SIG-M5 (cell line): ENCODE measurements around the gene SLC46A2.
A peak's percentile ranks its signal among the peaks of the same experiment; 100 is the strongest.

ENCODE experiments used
- DNase-seq: peaks from one replicate; lab custom pipeline; 2025; lab: John Stamatoyannopoulos, UW

The SLC46A2 gene

DNA sequence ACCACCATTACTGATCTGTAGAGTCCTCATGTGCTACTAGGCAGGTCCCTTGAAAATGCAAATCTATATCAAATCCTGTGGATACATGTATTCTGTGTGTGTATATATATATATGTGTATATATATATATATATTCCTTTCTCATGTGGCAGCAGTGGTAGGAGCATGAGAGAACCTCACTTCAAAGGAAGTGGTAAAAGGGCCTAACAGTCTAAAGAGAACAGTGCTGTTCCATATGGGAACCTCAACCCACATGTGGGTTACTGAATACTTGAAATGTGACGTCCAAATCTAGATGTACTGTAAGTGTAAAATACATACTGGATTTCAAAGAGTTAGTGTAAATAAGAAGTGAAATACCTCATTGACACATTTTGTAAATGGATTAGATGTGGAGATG is 5.4 kb downstream of the SLC46A2 start:
- DNase-seq = no peak

- no peak for DNase-seq
Observed at GRCh38 chr9:112884721-112885120, 6.0 kb downstream of the SLC46A2 start.

GRCh38 chr9:112884101-112884500 is 6.6 kb downstream of the SLC46A2 start:
- DNase-seq = no peak

- no peak for DNase-seq
Observed at GRCh38 chr9:112881331-112881730, 9.3 kb downstream of the SLC46A2 start.

- no peak for DNase-seq
Observed at GRCh38 chr9:112880650-112881049, 10.0 kb downstream of the SLC46A2 start.

GRCh38 chr9:112878752-112879151 is 11.9 kb downstream of the SLC46A2 start:
- no peak for DNase-seq

GRCh38 chr9:112873773-112874405 is 16.8 kb downstream of the SLC46A2 start:
- no peak for DNase-seq

GRCh38 chr9:112872019-112872418 is 18.7 kb downstream of the SLC46A2 start:
- no peak for DNase-seq

- DNase-seq = no peak
Observed at GRCh38 chr9:112870556-112870955, 20.1 kb downstream of the SLC46A2 start.

DNA sequence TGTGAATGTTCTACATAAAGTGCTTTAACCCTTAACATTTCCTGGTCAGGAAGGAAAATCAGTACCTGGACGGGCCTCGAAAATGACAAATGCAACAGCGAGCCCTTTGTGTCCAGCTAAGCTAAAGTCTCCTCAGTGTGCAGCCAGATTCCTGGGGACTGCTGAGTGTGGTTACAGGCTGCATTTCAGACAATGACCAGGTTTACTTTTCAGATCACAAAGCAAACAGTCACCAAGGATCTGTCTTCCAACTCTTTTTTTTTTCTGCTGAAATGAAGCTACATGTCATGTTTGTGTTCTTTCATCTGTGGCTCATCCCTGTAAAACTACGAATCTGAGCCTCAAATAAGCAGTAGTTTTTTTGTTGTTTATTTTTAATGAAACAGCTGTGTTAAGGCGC is 20.8 kb downstream of the SLC46A2 start:
- DNase-seq = no peak

GRCh38 chr9:112869041-112869529 is 21.6 kb downstream of the SLC46A2 start:
- no peak for DNase-seq

DNA sequence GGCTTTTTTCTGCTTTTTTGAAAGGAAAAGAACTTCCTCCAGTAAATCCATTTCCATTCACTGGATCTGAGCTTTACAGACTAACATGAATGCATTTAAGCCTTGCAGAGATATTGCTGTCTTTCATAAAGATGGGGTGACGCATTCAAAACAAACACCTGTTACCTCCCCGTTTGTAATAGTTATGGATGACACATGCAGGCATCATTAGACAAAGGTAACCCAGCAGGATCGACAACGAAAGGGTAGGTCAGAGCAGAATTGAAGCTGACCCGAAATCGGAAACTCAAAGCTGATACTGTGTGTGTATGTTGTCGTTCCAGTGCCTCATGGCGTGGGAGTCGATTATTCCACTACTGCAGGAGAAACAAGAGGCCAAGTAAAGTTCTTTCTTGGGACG is 22.2 kb downstream of the SLC46A2 start:
- no peak for DNase-seq

- DNase-seq = no peak
Observed at GRCh38 chr9:112867275-112867991, 23.2 kb downstream of the SLC46A2 start.

DNA sequence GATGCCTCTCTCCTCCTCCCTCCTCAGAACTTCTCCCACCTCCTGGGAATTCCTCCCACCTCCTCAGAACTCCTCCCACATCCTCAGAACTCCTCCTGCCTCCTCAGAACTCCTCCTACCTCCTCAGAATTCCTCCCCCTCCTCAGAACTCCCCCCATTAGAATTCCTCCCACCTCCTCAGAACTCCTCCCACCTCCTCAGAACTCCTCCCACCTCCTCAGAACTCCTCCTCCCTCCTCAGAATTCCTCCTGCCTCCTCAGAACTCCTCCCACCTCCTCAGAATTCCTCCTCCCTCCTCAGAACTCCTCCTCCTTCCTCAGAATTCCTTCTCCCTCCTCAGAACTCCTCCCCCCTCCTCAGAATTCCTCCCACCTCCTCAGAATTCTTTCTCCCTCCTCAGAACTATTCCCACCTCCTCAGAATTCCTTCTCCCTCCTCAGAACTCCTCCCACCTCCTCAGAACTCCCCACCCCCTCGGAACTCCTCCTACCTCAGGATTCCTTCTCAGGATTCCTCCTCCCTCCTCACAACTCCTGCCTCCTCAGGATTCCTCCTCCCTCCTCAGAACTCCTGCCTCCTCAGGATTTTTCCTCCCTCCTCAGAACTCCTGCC is 23.9 kb downstream of the SLC46A2 start:
- no peak for DNase-seq

- no peak for DNase-seq
Observed at GRCh38 chr9:112864982-112865381, 25.7 kb downstream of the SLC46A2 start.

DNA sequence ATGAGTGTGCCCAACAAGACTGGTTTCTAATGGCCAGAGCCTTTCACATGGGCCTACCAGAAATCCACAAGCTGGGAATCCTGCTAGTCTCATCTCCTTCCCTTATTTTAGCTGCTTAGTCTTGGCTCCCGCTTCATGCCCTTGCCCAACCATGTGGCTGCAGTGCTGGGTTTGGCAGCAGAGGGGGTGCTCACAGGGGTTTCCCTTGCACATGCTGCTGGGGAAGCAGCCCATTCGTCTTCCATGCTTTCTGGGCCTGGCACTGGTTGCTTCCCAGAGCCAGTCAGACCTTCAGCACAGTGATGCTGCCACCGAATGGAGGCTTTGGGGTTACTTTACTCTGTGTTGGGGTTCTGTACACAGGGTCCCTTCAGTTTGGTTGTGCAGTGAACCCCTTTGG is 26.3 kb downstream of the SLC46A2 start:
- DNase-seq = no peak

DNA sequence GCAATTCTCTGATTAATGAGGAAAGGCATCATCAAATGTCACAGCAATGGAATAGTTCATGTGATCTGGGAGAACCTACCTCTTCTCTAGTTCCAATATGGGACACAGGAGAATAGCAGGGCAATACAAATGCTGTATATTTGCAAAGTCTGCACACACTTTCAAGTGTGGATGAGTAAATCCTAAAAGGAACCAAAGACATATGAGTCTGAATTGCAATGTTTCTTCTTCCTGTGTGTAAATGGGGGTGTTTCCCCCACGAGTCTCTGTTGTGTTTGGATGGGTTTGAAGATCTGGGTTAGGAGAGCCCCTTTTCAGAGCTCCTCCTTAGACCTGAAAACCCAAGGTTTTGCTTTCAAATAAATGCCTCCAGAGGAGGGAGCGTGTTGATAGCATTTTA is 26.9 kb downstream of the SLC46A2 start:
- no peak for DNase-seq

- DNase-seq = peak; percentile 18
Observed at GRCh38 chr9:112863214-112863613, 27.5 kb downstream of the SLC46A2 start.

DNA sequence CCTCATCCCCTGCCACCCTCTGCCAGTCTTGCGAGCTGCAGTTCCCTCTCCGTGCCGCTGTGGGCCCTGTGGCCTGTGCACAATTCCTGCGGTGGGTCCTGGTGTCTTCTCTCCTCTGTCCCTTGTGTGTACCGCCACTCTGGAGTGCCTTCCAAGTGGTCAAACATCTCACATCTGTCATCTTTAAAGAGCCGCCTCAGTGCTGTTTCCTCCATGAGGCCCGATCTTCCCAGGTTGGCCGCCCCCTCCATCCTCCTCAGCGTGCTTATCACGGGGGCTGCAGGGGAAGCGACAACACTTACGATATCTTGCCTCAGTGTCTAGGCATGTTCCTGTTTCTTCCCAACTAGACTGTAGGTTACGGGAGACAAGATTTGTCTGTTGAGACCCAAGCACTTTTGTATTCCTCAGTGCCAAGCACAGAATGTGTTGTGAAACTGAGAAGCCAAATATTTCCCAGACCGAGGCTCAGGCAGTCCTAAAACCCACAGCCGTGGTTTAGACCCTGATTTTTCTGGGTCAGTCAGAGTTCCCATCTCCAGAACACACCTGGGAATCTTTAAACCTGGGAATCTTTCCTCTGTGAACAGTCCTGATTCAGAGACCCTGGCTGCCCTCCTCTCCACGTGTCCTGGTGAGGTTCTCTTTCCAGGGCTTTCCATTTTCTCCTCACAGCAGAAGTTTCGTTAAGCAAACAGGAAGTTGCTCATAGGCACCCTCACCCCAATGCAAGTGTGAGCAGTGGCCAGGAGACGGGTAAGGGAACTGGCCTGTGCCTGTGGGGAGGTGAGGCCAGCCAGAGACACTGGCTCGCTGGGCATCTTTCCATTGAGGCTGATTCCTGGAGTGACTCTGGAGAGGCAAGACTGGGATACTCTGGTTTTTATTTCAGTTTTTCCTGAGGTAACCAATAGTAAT is 28.8 kb downstream of the SLC46A2 start:
- DNase-seq = no peak

GRCh38 chr9:112861155-112861554 is 29.5 kb downstream of the SLC46A2 start:
- DNase-seq = no peak

DNA sequence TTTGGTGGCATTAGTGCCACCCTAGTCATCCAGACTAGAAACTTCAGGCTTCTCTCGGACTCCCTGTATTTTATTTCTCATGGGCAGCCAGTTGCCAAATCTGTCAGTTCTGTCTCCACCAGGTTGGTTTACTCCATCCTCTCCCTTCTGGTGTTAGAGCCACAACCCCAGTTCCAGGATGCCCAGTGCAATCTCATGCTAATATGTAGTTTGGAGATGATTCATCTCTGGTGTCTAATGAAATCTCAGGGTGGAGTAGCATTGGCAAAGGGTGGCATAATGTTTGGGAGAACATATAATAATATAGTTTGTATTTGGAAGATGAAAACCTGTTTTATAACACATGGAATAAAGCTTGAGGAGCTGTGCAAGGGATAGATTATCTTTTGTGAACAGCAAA is 30.2 kb downstream of the SLC46A2 start:
- DNase-seq = no peak

DNA sequence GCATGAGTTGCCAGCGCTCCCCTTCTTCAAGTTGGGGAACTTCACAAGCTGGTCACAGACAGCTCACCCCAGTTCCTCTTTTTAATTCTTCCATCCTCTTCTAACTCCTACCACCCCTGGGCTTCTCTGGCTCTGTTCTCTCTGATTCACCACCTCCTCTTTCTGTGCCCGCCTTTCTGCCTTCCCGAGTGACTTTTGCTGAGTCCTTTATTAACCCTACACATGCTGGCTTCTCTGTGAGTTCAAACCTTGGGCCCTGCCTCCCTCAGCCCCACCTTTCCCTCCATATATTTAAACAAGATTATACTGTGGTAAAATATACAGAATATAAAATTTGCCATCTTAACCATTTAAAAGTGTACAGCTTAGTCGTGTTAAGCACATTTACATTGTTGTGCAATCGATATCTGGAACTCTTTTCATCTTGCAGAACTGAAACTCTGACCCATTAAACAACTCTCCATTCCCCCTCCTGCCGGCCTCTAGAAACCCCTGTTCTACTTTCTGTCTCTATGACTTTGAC is 32.0 kb downstream of the SLC46A2 start:
- DNase-seq = peak; percentile 54
